Mesenteric fat pad (tissue), 1 donor: ENCODE measurements around the gene HBM. TPM values are rescaled to one million over a fixed set of nuclear protein-coding genes. Genes with fewer than 3 reads are reported as not detected.

Source experiments
- total RNA-seq: library from RNA; stranded (reverse); fragmentation: NEBNext Ultra II Directional; extraction: Animal tissue kit (Norgen Biotek cat#: 25700); gene quantifications from one replicate; pipeline ENCODE4 v1.2.1, GENCODE V29; 2021
- donor health status: DM: yes; HTN: yes; CAD: no.

The HBM gene
- total RNA-seq, 1 donor from 2014 or later: not detected

Other genes starting within 250 kb of the HBM start
- gene POLR3K, start 112.4 kb upstream of the HBM start, total RNA-seq: 11.5 TPM
- 23.0 TPM for gene SNRNP25, start 112.2 kb upstream of the HBM start, total RNA-seq
- 30.0 TPM for gene RHBDF1, start 93.3 kb upstream of the HBM start, total RNA-seq
- 44.4 TPM for gene MPG, start 87.8 kb upstream of the HBM start, total RNA-seq
- gene NPRL3, start 27.3 kb upstream of the HBM start, total RNA-seq: 22.5 TPM
- gene HBZ, start 13.3 kb upstream of the HBM start, total RNA-seq: not detected
- 248 TPM for gene HBA2, start 6.9 kb downstream of the HBM start, total RNA-seq
- 275 TPM for gene HBA1, start 10.7 kb downstream of the HBM start, total RNA-seq
- not detected for gene HBQ1, start 14.5 kb downstream of the HBM start, total RNA-seq
- 56.7 TPM for gene LUC7L, start 63.5 kb downstream of the HBM start, total RNA-seq
- gene FAM234A, start 68.8 kb downstream of the HBM start, total RNA-seq: 90.6 TPM
- 21.4 TPM for gene RGS11, start 110.0 kb downstream of the HBM start, total RNA-seq
- gene ARHGDIG, start 114.6 kb downstream of the HBM start, total RNA-seq: 8.6 TPM
- gene PDIA2, start 117.2 kb downstream of the HBM start, total RNA-seq: 2.2 TPM
- 19.4 TPM for gene AXIN1, start 186.7 kb downstream of the HBM start, total RNA-seq
- gene MRPL28, start 204.6 kb downstream of the HBM start, total RNA-seq: 40.1 TPM
- gene PGAP6, start 216.0 kb downstream of the HBM start, total RNA-seq: 39.0 TPM
- 139 TPM for gene NME4, start 231.2 kb downstream of the HBM start, total RNA-seq
- 21.8 TPM for gene DECR2, start 235.9 kb downstream of the HBM start, total RNA-seq